Colonic mucosa (tissue), 4 donors: Measurements from ENCODE around the gene DGAT2. TPM values are rescaled to one million over a fixed set of nuclear protein-coding genes. Genes with fewer than 3 reads are reported as not detected.

Experiments used
- DNase-seq: peaks from one replicate; pipeline ENCODE4 v3.0.0-alpha.2; 2020
- H3K27ac ChIP-seq: fragments of 200-600 bp; one replicate; pipeline ENCODE4 v1.8.0; 2021
- H3K27me3 ChIP-seq: fragments of 200-600 bp; one replicate; pipeline ENCODE4 v1.8.0; 2021
- H3K36me3 ChIP-seq: fragments of 200-600 bp; one replicate; pipeline ENCODE4 v1.8.0; 2021
- H3K4me1 ChIP-seq: fragments of 200-600 bp; one replicate; pipeline ENCODE4 v1.8.0; 2021; ENCODE audit warnings: mild to moderate bottlenecking
- H3K4me3 ChIP-seq: fragments of 200-600 bp; one replicate; pipeline ENCODE4 v1.8.0; 2021
- H3K9ac ChIP-seq, 2 donors: one replicate each; pipeline ENCODE4 v1.7.0; 2013; ENCODE audit warnings: control low read depth in 2 of 2, low read depth in 2 of 2, low read length in 2 of 2
- H3K9me3 ChIP-seq: fragments of 200-600 bp; one replicate; pipeline ENCODE4 v1.8.0; 2021
- intact Hi-C: fragments of 100-400 bp; cut with DNase I; formaldehyde crosslinking; loops from one replicate; pipeline ENCODE4 v1.14.1; 2022
- total RNA-seq, 2 donors: library from RNA; stranded (reverse); fragmentation: NEBNext Ultra II Directional in 1 of 2; extraction: Animal tissue kit (Norgen Biotek cat#: 25700) in 1 of 2; gene quantifications; one replicate each; pipeline ENCODE4 v1.2.1, GENCODE V29; 2021
- TF ChIP-seq, protein P1 (sequence below): fragments of 200-600 bp; IDR thresholded peaks from one replicate; pipeline ENCODE4 v1.8.0; 2022; ENCODE audit warnings: antibody characterized with exemption, mild to moderate bottlenecking
- donor health status: healthy.
- donor health status: DM: no; HTN: no; CAD: no.
- donor health status: DM: no; HTN: no; CAD: no.

Gene DGAT2
- total RNA-seq, 2 donors from 2014 or later, result 3.0 to 5.9 TPM

DNA sequence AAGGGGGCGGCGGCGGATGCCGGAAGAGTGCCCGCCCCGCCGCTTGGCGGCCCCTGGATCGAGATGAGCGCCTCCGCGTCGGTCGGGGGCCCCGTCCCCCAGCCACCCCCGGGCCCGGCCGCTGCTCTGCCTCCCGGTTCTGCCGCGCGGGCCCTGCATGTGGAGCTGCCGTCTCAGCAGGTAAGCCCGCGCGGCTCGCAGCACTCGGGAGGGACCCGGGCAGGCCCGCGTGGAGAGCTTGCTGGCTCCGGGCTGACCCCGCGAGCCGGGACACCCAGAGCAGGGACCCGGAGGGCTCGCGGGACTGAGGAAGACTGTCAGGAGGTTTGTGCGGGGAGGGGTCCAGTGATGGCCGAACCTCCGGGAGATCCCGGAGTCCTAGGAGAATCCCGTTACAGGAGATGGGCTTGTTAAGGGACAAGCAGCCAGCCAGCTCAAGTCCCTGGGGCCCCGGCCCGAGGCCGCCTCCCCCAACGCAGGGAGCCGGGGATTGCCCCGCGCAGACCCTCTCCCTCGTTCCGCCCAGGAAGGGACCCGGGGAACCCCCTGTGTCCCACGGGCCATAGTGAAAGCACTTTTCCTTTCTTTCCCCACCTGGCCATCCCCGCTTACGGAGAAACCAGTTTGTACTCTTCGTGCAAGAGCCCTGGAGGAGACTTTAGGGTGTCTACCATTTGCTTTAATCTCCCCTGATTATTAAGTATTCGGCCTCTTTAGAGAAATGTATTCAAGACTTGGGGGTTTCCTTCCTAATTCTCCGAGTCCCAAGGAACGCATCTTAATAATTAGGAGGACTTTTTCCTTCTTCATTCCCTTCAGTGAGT lies 47.0 kb downstream of the DGAT2 start:
- peak; percentile 37 for DNase-seq
- Histone ChIP-seq H3K4me3 (peak overlapping the region; percentile 84), H3K4me1 (peaks cover 7% of the 10 kb centered on the region), H3K27me3 (no peaks in the 10 kb centered on the region), H3K9me3 (no peaks in the 10 kb centered on the region), H3K27ac (peak overlapping the region; percentile 83), H3K36me3 (no peaks in the 10 kb centered on the region), H3K9ac (peak overlapping the region; percentile 94)
- intact Hi-C loops, result no loop called here
- TF ChIP-seq, protein P1, sequence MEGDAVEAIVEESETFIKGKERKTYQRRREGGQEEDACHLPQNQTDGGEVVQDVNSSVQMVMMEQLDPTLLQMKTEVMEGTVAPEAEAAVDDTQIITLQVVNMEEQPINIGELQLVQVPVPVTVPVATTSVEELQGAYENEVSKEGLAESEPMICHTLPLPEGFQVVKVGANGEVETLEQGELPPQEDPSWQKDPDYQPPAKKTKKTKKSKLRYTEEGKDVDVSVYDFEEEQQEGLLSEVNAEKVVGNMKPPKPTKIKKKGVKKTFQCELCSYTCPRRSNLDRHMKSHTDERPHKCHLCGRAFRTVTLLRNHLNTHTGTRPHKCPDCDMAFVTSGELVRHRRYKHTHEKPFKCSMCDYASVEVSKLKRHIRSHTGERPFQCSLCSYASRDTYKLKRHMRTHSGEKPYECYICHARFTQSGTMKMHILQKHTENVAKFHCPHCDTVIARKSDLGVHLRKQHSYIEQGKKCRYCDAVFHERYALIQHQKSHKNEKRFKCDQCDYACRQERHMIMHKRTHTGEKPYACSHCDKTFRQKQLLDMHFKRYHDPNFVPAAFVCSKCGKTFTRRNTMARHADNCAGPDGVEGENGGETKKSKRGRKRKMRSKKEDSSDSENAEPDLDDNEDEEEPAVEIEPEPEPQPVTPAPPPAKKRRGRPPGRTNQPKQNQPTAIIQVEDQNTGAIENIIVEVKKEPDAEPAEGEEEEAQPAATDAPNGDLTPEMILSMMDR, result no peak

DNA sequence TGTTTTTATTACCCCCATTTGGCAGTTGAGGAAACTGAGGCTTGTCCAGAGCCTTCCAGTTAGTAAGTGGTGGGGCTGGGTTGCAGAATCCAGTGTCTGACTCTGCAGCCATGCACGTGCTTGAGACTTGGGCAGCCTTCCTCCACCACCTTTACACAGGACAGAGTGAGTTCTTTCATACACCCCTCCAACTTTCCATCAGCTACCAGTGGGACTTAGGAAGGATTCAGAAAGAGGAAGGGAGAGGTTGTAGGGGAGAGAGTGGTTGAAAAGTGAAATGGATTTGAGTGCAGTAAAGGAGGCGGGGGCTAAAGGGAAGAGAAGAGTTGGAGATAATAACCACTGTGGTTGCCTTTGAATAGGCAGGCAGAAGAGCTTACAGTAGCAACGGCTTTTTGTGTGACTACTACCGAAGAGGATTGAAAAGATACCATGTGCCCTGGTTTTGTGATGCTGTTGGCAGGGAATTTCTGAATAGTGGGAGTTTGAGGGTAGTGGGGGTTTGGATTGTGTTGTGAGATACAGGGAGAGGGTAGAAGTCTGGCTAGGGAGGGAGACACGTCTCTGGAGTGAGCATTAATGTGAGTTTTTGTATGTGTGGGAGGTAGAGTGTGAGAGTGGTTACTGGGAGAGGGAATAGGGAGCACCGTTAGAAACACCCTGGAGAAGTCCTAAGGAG lies 48.1 kb downstream of the DGAT2 start:
- no peak overlapping the region for H3K27ac ChIP-seq
- no peak for DNase-seq
- peak overlapping the region in 1 of 2 donors; percentile 94 for H3K9ac ChIP-seq
- TF ChIP-seq, protein P1, result no peak
- no peaks in the 10 kb centered on the region for H3K36me3 ChIP-seq
- peak overlapping the region; percentile 84 for H3K4me3 ChIP-seq
- no peaks in the 10 kb centered on the region for H3K9me3 ChIP-seq
- intact Hi-C loops, result no loop called here
- H3K4me1 ChIP-seq, result peaks cover 7% of the 10 kb centered on the region
- H3K27me3 ChIP-seq, result no peaks in the 10 kb centered on the region

DNA sequence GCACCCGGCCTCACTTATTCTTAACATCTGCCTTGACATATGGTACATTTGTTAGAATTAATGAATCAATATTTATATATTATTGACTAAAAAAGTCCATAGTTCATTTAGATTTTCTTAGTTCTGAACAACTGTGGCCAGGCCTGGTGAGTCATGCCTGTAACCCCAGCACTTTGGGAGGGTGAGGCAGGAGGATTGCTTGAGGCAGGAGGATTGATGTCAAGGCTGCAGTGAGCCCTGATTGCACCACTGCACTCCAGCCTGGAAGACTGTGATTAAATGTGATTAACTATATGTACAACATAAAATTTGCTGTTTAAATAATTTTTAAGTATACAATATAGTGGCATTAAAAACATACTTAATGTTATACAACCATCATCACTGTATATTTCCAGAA lies 52.1 kb downstream of the DGAT2 start:
- no peaks in the 10 kb centered on the region for H3K9me3 ChIP-seq
- TF ChIP-seq, protein P1, result no peak
- H3K4me1 ChIP-seq, result peaks cover 11% of the 10 kb centered on the region
- intact Hi-C loops, result no loop called here
- no peak overlapping the region for H3K4me3 ChIP-seq
- no peaks in the 10 kb centered on the region for H3K36me3 ChIP-seq
- no peak for DNase-seq
- H3K9ac ChIP-seq, result no peak overlapping the region
- no peaks in the 10 kb centered on the region for H3K27me3 ChIP-seq
- no peak overlapping the region for H3K27ac ChIP-seq

DNA sequence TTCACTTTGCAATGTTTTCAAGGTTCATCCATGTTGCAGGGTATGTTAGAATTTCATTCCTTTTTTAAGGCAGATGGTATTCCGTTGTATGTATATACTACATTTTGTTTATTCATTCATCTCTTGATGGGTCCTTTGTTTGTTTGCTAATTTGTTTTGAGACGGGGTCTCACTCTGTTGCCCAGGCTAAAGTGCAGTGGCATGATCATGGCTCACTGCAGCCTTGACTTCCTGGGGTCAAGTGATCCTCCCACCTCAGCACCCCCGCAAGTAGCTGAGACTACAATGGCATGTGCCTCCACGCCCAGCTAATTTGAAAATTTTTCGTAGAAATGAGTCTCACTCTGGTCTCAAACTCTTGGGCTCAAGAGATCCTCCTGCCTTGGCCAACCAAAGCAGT lies 52.6 kb downstream of the DGAT2 start:
- Histone ChIP-seq H3K9ac (no peak overlapping the region), H3K4me1 (peaks cover 9% of the 10 kb centered on the region), H3K4me3 (no peak overlapping the region), H3K27ac (no peak overlapping the region), H3K9me3 (no peaks in the 10 kb centered on the region), H3K36me3 (no peaks in the 10 kb centered on the region), H3K27me3 (no peaks in the 10 kb centered on the region)
- no peak for DNase-seq
- TF ChIP-seq, protein P1, result no peak
- intact Hi-C loops, result no loop called here

DNA sequence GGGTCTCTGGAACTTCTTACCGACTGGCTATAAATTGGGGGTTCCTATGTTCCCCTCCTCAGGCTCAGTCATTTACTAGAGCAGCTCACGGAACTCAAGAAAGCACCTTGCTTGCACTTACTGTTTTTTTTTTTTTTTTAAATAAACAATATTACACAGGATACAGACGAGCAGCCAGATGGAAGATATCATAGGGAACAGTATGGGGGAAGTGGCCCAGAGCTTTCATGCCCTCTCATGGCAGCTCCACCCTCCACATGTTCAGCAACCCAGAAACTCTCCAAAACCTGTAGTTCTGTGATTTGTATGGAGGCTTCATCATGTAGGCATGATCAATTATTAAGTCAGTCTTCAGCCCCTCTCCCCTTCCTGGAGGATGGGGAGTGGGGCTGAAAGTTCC lies 54.0 kb downstream of the DGAT2 start:
- H3K27ac ChIP-seq, result no peak overlapping the region

More for the DNA sequence above, 54.0 kb downstream of the DGAT2 start:
- H3K36me3 ChIP-seq, result no peaks in the 10 kb centered on the region
- H3K27me3 ChIP-seq, result no peaks in the 10 kb centered on the region
- DNase-seq, result no peak
- H3K9ac ChIP-seq, result no peak overlapping the region
- H3K9me3 ChIP-seq, result no peaks in the 10 kb centered on the region
- H3K4me3 ChIP-seq, result no peak overlapping the region
- intact Hi-C loops, result no loop called here
- TF ChIP-seq, protein P1, result no peak
- H3K4me1 ChIP-seq, result peaks cover 4% of the 10 kb centered on the region
